ENCODE measurements around the gene ST3GAL5.

ST3GAL5 gene

GRCh38 chr2:85802354-85803103 is 86.3 kb downstream of the ST3GAL5 start:
- no peak overlapping the region for H3K4me3 ChIP-seq (ENCODE audit: low read depth, low read length)
- no peaks in the 10 kb centered on the region for H3K27me3 ChIP-seq
- no peak for DNase-seq
- no peaks in the 10 kb centered on the region for H3K36me3 ChIP-seq
- TF ChIP-seq, protein P1, sequence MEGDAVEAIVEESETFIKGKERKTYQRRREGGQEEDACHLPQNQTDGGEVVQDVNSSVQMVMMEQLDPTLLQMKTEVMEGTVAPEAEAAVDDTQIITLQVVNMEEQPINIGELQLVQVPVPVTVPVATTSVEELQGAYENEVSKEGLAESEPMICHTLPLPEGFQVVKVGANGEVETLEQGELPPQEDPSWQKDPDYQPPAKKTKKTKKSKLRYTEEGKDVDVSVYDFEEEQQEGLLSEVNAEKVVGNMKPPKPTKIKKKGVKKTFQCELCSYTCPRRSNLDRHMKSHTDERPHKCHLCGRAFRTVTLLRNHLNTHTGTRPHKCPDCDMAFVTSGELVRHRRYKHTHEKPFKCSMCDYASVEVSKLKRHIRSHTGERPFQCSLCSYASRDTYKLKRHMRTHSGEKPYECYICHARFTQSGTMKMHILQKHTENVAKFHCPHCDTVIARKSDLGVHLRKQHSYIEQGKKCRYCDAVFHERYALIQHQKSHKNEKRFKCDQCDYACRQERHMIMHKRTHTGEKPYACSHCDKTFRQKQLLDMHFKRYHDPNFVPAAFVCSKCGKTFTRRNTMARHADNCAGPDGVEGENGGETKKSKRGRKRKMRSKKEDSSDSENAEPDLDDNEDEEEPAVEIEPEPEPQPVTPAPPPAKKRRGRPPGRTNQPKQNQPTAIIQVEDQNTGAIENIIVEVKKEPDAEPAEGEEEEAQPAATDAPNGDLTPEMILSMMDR (IDR thresholded peaks at IDR 0.05; ENCODE audit: low read depth, low read length): no peak
- no peaks in the 10 kb centered on the region for H3K4me1 ChIP-seq
- no peaks in the 10 kb centered on the region for H3K9me3 ChIP-seq

- no peak for DNase-seq
- Histone ChIP-seq H3K36me3 (no peaks in the 10 kb centered on the region), H3K4me1 (no peaks in the 10 kb centered on the region), H3K27me3 (no peaks in the 10 kb centered on the region), H3K4me3 (ENCODE audit: low read depth, low read length) (no peak overlapping the region), H3K9me3 (no peaks in the 10 kb centered on the region)
- TF ChIP-seq, protein P1 (IDR thresholded peaks at IDR 0.05; ENCODE audit: low read depth, low read length): no peak
Measured at GRCh38 chr2:85801871-85802270, 86.9 kb downstream of the ST3GAL5 start.

- Histone ChIP-seq H3K4me1 (no peaks in the 10 kb centered on the region), H3K27me3 (no peaks in the 10 kb centered on the region), H3K36me3 (no peaks in the 10 kb centered on the region), H3K4me3 (ENCODE audit: low read depth, low read length) (no peak overlapping the region), H3K9me3 (no peaks in the 10 kb centered on the region)
- TF ChIP-seq, protein P1 (IDR thresholded peaks at IDR 0.05; ENCODE audit: low read depth, low read length): no peak
- no peak for DNase-seq
Measured at GRCh38 chr2:85800586-85800985, 88.2 kb downstream of the ST3GAL5 start.

DNA sequence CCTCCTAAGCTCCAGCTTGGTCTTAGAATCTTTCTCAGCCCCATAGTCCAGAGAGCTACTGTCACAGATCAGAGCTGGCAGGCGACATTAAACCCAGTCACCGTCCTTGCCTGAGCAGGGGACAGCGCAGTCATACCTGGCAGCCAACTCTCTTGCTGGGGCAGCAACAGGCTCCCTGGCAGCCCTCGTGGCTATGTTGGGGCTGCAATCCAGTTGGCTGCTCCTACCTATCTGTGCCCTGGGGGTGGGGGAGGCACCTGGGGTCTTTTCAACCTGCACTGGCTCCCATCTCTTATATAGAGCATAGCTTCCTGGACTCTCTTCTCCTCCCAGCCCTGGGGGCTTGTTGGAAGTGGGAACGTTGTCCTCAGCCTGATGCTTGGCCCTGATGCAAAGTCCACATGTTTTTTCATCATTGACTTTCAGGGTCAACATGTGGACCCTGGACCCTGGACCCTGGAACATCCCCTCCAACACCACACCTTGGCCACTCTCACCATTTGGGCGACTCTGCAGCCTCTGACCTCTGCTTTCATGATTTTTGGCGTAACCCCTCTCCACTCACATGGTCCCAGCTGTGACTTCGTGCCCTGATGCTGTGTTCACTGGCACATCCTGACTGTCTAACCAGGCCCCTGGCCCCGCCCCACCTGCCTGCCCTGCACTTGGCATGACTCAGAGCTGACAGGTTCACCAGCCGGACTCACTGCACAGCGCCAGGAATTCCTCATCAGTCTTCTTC is 89.4 kb downstream of the ST3GAL5 start:
- Histone ChIP-seq H3K4me3 (ENCODE audit: low read depth, low read length) (no peak overlapping the region), H3K9me3 (no peaks in the 10 kb centered on the region), H3K36me3 (no peaks in the 10 kb centered on the region), H3K27me3 (no peaks in the 10 kb centered on the region), H3K4me1 (peaks cover 2% of the 10 kb centered on the region)
- TF ChIP-seq, protein P1 (IDR thresholded peaks at IDR 0.05; ENCODE audit: low read depth, low read length): no peak
- DNase-seq: peak; percentile 28

DNA sequence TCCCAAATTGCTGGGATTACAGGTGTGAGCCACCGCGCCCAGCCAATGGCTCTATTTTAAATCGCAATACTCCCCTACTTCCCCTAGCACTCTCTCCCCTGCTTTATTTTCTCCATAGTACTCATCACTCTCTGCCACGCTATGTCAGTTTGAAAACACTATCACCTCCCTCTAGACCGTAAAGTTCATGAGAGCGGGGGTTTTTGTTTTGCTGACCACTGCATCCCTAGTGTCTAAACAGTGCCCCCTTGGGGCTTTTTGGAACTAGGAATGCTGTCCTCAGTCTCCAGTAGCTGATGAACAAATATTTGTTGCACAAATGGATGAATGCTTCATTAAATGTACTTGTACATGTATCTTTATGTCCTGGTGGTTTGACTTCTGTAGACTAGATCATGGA is 90.9 kb downstream of the ST3GAL5 start:
- Histone ChIP-seq H3K36me3 (no peaks in the 10 kb centered on the region), H3K9me3 (no peaks in the 10 kb centered on the region), H3K4me3 (ENCODE audit: low read depth, low read length) (no peak overlapping the region), H3K27me3 (no peaks in the 10 kb centered on the region), H3K4me1 (peaks cover 7% of the 10 kb centered on the region)
- peak; percentile 47 for DNase-seq
- TF ChIP-seq, protein P1 (IDR thresholded peaks at IDR 0.05; ENCODE audit: low read depth, low read length): peak; percentile 65

DNA sequence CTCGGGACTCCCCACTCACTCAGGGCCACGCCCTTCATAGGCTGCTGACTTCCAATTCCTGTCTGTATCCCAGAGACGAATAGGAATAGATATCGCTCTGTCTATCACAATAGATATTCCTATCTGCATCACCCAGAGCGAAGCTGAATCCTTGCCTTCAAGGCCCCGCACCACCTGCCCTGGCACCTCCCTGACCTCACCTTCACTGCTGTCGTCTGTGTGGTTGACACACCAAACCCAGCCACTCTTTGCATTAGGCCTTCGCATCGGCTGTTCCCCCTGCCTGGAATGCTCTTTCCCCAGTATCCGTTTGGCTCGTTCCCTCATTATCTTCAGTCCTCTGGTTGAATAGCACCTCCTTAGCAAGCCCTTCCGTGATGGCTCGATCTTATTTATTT is 91.5 kb downstream of the ST3GAL5 start:
- no peak for DNase-seq
- TF ChIP-seq, protein P1 (IDR thresholded peaks at IDR 0.05; ENCODE audit: low read depth, low read length): no peak

More for the DNA sequence above, 91.5 kb downstream of the ST3GAL5 start:
- H3K9me3 ChIP-seq: no peaks in the 10 kb centered on the region
- no peak overlapping the region for H3K4me3 ChIP-seq (ENCODE audit: low read depth, low read length)
- no peaks in the 10 kb centered on the region for H3K27me3 ChIP-seq
- H3K4me1 ChIP-seq: peaks cover 7% of the 10 kb centered on the region
- H3K36me3 ChIP-seq: no peaks in the 10 kb centered on the region

Data from BE2C (cell line).